ENCODE results near the gene AOPEP.

The AOPEP gene

GRCh38 chr9:94741866-94742265 is 15.4 kb downstream of the AOPEP start:
- Histone ChIP-seq H3K4me3 (ENCODE audit: low read depth, low read length) (no peak overlapping the region), H3K27ac (ENCODE audit: low read depth, low read length) (no peak overlapping the region)

GRCh38 chr9:94743035-94743954 is 16.8 kb downstream of the AOPEP start:
- Histone ChIP-seq H3K4me1 (ENCODE audit: control insufficient read depth, insufficient read depth, low read length) (no peaks in the 10 kb centered on the region), H3K9me3 (ENCODE audit: control insufficient read depth, insufficient read depth, low read length) (no peaks in the 10 kb centered on the region), H3K9ac (ENCODE audit: low read depth, low read length) (no peak overlapping the region), H3K4me3 (ENCODE audit: low read depth, low read length) (no peak overlapping the region), H3K27ac (ENCODE audit: low read depth, low read length) (no peak overlapping the region), H3K36me3 (ENCODE audit: control insufficient read depth, insufficient read depth, low read length) (0 out of 2 replicates have a peak, but pooled peaks cover 3% of the 10 kb centered on the region), H3K27me3 (ENCODE audit: control insufficient read depth, insufficient read depth, low read length) (no peaks in the 10 kb centered on the region)

More at GRCh38 chr9:94741866-94742265, 15.4 kb downstream of the AOPEP start:
- Histone ChIP-seq H3K4me1 (ENCODE audit: control insufficient read depth, insufficient read depth, low read length) (no peaks in the 10 kb centered on the region), H3K9me3 (ENCODE audit: control insufficient read depth, insufficient read depth, low read length) (no peaks in the 10 kb centered on the region), H3K36me3 (ENCODE audit: control insufficient read depth, insufficient read depth, low read length) (0 out of 2 replicates have a peak, but pooled peaks cover 3% of the 10 kb centered on the region), H3K27me3 (ENCODE audit: control insufficient read depth, insufficient read depth, low read length) (no peaks in the 10 kb centered on the region), H3K9ac (ENCODE audit: low read depth, low read length) (no peak overlapping the region)

DNA sequence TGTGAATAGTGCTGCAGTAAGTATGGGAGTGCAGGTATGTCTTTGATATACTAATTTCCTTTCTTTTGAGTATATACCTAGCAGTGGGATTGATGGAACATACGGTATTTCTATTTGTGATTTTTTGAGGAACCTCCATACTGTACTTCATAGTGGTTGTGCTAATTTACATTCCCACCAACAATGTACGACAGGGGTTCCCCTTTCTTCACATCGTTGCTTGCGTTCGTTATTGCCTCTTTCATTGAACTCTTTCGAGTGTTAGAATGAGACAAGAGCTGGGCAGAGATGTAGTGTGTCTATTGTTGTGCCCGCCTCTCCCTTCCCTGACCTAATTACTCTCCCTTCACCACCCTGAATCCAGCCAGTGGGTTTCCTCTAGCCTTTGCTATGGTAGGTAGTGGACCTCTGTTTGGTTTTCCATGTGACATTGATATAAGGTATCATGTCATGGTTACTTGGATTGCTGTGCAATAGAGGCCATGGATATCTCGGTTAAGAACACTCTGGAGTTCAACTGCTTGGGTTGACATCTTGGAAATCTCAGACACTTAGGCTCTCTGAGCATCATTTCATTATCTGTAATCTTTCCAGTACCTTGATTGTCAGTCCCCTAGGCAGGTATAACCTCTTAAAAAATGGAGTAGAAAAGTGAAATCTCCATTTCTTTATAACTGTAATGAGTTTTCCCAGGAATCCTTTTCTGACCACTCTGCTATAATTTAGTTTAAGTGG is 19.5 kb downstream of the AOPEP start:
- no peak overlapping the region for H3K4me3 ChIP-seq (ENCODE audit: low read depth, low read length)
- no peak overlapping the region for H3K9ac ChIP-seq (ENCODE audit: low read depth, low read length)
- H3K27me3 ChIP-seq (ENCODE audit: control insufficient read depth, insufficient read depth, low read length) = no peaks in the 10 kb centered on the region
- no peaks in the 10 kb centered on the region for H3K9me3 ChIP-seq (ENCODE audit: control insufficient read depth, insufficient read depth, low read length)
- no peaks in the 10 kb centered on the region for H3K4me1 ChIP-seq (ENCODE audit: control insufficient read depth, insufficient read depth, low read length)
- H3K27ac ChIP-seq (ENCODE audit: low read depth, low read length) = no peak overlapping the region
- H3K36me3 ChIP-seq (ENCODE audit: control insufficient read depth, insufficient read depth, low read length) = 0 out of 2 replicates have a peak, but pooled peaks cover 3% of the 10 kb centered on the region

DNA sequence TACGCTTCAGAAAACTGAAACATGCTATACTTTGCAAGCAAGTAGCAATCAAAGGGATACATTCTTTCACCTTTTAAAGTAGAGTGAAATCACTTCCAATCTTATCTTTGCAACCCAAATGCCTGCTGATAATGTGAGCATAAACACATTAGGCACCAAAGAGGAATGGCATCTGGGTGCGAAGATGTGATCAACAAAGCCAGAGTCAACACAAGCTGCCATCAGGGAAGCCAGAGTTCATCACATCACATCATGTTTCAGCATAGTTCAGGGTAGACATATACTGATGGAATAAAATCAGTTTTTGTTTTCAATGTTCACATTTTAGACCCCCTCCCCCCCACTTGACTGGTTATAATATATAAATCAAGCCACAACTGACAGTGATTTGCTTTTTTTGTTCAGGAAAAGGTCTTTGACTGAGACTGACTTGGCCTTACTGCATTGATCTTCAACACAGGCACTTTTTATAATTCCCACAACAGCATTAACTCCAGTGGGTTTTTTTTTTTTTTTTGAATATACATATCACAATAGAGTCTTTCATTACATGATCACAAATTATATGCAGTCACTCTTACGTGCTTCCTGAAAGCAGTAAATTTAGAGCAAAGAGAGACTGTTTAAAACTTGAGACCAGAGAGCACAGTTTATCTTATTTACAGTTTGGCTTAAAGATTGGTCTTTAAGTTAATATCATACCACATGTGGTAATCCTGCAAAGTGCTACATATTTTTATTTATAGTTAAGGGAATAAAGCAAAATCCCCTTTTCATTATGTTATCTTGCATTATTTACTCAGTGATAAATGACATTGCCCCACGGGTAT is 20.3 kb downstream of the AOPEP start:
- Histone ChIP-seq H3K27me3 (ENCODE audit: control insufficient read depth, insufficient read depth, low read length) (no peaks in the 10 kb centered on the region), H3K9ac (ENCODE audit: low read depth, low read length) (no peak overlapping the region), H3K4me1 (ENCODE audit: control insufficient read depth, insufficient read depth, low read length) (no peaks in the 10 kb centered on the region), H3K36me3 (ENCODE audit: control insufficient read depth, insufficient read depth, low read length) (0 out of 2 replicates have a peak, but pooled peaks cover 3% of the 10 kb centered on the region), H3K4me3 (ENCODE audit: low read depth, low read length) (no peak overlapping the region), H3K27ac (ENCODE audit: low read depth, low read length) (no peak overlapping the region), H3K9me3 (ENCODE audit: control insufficient read depth, insufficient read depth, low read length) (no peaks in the 10 kb centered on the region)

GRCh38 chr9:94754976-94755475 is 28.5 kb downstream of the AOPEP start:
- H3K27ac ChIP-seq (ENCODE audit: low read depth, low read length) = no peak overlapping the region
- H3K4me3 ChIP-seq (ENCODE audit: low read depth, low read length) = no peak overlapping the region
- H3K36me3 ChIP-seq (ENCODE audit: control insufficient read depth, insufficient read depth, low read length) = peaks cover 4% of the 10 kb centered on the region
- 0 out of 2 replicates have a peak, but pooled peaks cover 8% of the 10 kb centered on the region for H3K4me1 ChIP-seq (ENCODE audit: control insufficient read depth, insufficient read depth, low read length)
- H3K27me3 ChIP-seq (ENCODE audit: control insufficient read depth, insufficient read depth, low read length) = no peaks in the 10 kb centered on the region
- no peak overlapping the region for H3K9ac ChIP-seq (ENCODE audit: low read depth, low read length)
- no peaks in the 10 kb centered on the region for H3K9me3 ChIP-seq (ENCODE audit: control insufficient read depth, insufficient read depth, low read length)

DNA sequence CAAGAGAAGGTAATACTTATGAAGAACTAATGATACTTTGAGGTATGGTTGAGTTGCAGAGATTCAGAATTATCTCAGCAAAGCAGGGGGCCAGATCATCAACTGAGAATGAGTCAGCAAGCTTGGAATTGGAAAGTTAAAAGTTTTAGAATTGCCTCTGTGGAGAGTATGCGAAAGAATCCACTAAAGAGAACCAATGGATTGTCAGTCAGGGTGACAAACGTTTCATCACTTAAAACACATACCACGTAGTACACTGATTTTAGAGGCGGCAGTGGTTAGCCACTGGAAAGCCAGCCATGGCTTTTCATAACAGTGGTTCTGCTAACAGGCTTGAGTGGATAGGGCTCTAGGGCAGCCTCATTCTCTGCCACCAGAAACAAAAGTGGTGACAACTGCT is 30.7 kb downstream of the AOPEP start:
- H3K9ac ChIP-seq (ENCODE audit: low read depth, low read length) = no peak overlapping the region
- peak overlapping the region; percentile 56 for H3K27ac ChIP-seq (ENCODE audit: low read depth, low read length)
- 0 out of 2 replicates have a peak, but pooled peaks cover 8% of the 10 kb centered on the region for H3K4me1 ChIP-seq (ENCODE audit: control insufficient read depth, insufficient read depth, low read length)
- no peaks in the 10 kb centered on the region for H3K27me3 ChIP-seq (ENCODE audit: control insufficient read depth, insufficient read depth, low read length)
- H3K4me3 ChIP-seq (ENCODE audit: low read depth, low read length) = no peak overlapping the region
- H3K36me3 ChIP-seq (ENCODE audit: control insufficient read depth, insufficient read depth, low read length) = peaks cover 14% of the 10 kb centered on the region
- H3K9me3 ChIP-seq (ENCODE audit: control insufficient read depth, insufficient read depth, low read length) = no peaks in the 10 kb centered on the region

DNA sequence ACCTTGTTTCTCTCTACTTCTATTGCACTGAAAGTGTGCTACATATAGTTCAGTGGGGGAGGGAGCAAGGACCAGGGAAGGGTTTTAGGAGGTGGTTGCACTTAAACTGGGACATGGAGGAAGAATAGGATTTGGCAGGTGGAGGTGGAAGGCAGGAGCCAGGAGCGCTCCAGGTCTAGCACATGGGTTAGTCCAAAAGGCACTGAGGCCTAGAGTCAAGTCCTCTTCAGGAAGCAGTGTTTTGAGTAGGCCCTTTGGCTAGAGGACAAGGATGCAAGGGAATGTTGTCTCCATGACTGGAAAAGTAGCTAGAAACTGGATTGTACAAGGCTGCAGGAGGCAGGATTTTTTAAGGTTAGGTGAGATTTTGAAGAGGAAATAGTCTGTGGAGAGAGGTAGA is 31.5 kb downstream of the AOPEP start:
- Histone ChIP-seq H3K27ac (ENCODE audit: low read depth, low read length) (no peak overlapping the region), H3K36me3 (ENCODE audit: control insufficient read depth, insufficient read depth, low read length) (peaks cover 14% of the 10 kb centered on the region), H3K4me3 (ENCODE audit: low read depth, low read length) (no peak overlapping the region), H3K9ac (ENCODE audit: low read depth, low read length) (no peak overlapping the region), H3K4me1 (ENCODE audit: control insufficient read depth, insufficient read depth, low read length) (0 out of 2 replicates have a peak, but pooled peaks cover 8% of the 10 kb centered on the region), H3K27me3 (ENCODE audit: control insufficient read depth, insufficient read depth, low read length) (no peaks in the 10 kb centered on the region), H3K9me3 (ENCODE audit: control insufficient read depth, insufficient read depth, low read length) (no peaks in the 10 kb centered on the region)

- Histone ChIP-seq H3K9ac (ENCODE audit: low read depth, low read length) (no peak overlapping the region), H3K4me1 (ENCODE audit: control insufficient read depth, insufficient read depth, low read length) (0 out of 2 replicates have a peak, but pooled peaks cover 8% of the 10 kb centered on the region)
These were observed 32.4 kb downstream of the AOPEP start for GRCh38 chr9:94758880-94759279.

DNA sequence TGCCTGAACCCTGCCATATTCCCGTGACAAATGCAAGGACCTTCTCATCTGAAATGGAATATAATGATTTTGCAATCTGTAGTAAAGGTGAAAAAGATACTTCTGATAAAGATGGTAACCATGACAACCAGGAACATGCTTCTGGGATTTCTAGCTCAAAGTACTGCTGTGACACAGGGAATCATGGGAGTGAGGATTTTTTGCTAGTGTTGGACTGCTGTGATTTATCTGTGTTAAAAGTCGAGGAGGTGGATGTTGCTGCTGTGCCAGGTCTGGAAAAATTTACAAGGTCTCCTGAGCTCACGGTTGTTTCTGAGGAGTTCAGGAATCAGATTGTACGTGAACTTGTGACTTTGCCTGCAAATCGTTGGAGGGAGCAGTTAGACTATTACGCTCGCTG is 33.5 kb downstream of the AOPEP start:
- H3K4me1 ChIP-seq (ENCODE audit: control insufficient read depth, insufficient read depth, low read length) = 0 out of 2 replicates have a peak, but pooled peaks cover 8% of the 10 kb centered on the region
- no peak overlapping the region for H3K4me3 ChIP-seq (ENCODE audit: low read depth, low read length)
- no peaks in the 10 kb centered on the region for H3K9me3 ChIP-seq (ENCODE audit: control insufficient read depth, insufficient read depth, low read length)
- H3K27me3 ChIP-seq (ENCODE audit: control insufficient read depth, insufficient read depth, low read length) = no peaks in the 10 kb centered on the region
- no peak overlapping the region for H3K27ac ChIP-seq (ENCODE audit: low read depth, low read length)
- no peak overlapping the region for H3K9ac ChIP-seq (ENCODE audit: low read depth, low read length)
- H3K36me3 ChIP-seq (ENCODE audit: control insufficient read depth, insufficient read depth, low read length) = peaks cover 14% of the 10 kb centered on the region

More at GRCh38 chr9:94758880-94759279, 32.4 kb downstream of the AOPEP start:
- Histone ChIP-seq H3K4me3 (ENCODE audit: low read depth, low read length) (no peak overlapping the region), H3K27me3 (ENCODE audit: control insufficient read depth, insufficient read depth, low read length) (no peaks in the 10 kb centered on the region), H3K27ac (ENCODE audit: low read depth, low read length) (no peak overlapping the region), H3K36me3 (ENCODE audit: control insufficient read depth, insufficient read depth, low read length) (peaks cover 14% of the 10 kb centered on the region), H3K9me3 (ENCODE audit: control insufficient read depth, insufficient read depth, low read length) (no peaks in the 10 kb centered on the region)

DNA sequence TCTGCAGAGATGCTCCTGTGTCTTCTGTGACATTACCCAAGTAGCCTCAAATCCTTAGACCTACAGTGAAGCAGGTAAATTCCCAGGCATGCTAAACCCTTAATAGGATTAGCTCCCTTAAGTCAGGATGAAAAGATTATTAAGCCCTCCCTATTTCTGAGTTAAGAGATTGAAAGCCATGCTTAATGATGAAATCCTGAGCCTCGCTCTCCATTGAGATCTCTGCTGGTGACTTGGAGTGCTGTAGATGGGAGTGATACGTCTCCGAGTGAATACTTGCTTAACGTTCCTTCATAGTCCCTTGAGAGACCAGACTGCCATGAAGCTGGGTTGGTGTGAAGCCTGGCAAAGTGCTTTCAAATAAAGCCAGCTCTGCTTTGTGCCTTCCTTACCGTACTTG is 34.2 kb downstream of the AOPEP start:
- 0 out of 2 replicates have a peak, but pooled peaks cover 8% of the 10 kb centered on the region for H3K4me1 ChIP-seq (ENCODE audit: control insufficient read depth, insufficient read depth, low read length)
- H3K4me3 ChIP-seq (ENCODE audit: low read depth, low read length) = no peak overlapping the region
- no peak overlapping the region for H3K27ac ChIP-seq (ENCODE audit: low read depth, low read length)
- no peak overlapping the region for H3K9ac ChIP-seq (ENCODE audit: low read depth, low read length)
- no peaks in the 10 kb centered on the region for H3K9me3 ChIP-seq (ENCODE audit: control insufficient read depth, insufficient read depth, low read length)
- H3K36me3 ChIP-seq (ENCODE audit: control insufficient read depth, insufficient read depth, low read length) = peaks cover 14% of the 10 kb centered on the region
- no peaks in the 10 kb centered on the region for H3K27me3 ChIP-seq (ENCODE audit: control insufficient read depth, insufficient read depth, low read length)
